Stimulated activated CD4-positive, alpha-beta T cell treated with anti-CD3 and anti-CD28 coated beads, Interleukin-4, amount 100 ng/mL, for 24 hours (primary cell): ENCODE measurements around the gene RNF141.

Source experiments
- DNase-seq: peaks from one replicate; pipeline ENCODE4 v3.0.0-alpha.2; 2020

Gene RNF141

DNA sequence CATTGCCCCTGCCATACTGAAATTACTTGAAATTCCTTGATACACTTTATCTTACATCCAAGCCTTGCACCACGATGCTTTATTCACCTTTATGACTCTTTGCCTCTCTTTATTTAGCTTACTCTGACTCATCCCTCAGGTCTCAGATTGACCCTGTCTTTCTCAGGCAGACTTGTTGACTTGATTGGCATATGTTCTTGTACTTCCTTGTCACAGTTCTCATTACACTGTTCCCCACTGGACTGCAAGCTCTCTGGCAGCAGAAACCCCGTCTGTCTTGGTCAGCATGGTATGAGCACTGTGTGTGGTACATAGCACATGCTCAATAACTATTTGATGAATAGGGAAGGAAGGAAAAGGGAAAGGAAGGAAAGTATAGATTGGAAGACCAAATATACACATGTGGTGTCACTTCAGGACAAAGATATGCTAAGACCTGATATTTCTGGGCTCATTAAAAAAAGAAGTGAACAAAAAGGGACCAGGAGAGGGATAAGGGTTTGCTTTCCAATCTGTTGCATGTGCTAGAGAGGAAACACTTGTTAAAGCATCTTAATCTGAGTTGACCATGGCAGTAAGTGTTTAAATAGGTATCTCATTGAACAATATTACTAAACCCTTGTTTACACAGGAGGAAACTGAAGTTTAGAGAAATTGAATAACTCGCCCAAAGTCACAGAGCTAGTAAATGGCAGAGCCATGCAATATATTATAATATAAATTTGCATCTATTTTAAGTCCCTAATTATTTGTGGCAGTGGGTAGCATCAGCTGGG is 20.2 kb upstream of the RNF141 start:
- no peak for DNase-seq

- DNase-seq = no peak
Measured at GRCh38 chr11:10558288-10558687, 17.3 kb upstream of the RNF141 start.

DNA sequence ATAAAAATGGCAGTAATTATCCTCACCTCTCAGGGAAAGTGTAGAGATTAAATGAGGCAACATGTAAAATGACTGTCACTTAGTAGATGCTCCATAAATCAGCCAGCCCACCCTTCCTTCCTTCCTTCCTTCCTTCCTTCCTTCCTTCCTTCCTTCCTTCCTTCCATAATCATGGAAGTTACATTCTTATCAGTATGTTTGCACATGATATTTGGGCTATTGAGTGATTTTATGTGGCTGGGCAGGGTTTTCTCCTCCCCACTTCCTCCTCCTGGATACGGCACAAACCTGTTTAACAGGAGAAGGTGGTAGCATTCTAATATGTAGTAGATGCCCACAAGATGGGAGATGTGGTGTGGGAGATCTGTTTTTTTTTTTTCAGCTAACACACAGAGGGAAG is 15.6 kb upstream of the RNF141 start:
- no peak for DNase-seq

DNA sequence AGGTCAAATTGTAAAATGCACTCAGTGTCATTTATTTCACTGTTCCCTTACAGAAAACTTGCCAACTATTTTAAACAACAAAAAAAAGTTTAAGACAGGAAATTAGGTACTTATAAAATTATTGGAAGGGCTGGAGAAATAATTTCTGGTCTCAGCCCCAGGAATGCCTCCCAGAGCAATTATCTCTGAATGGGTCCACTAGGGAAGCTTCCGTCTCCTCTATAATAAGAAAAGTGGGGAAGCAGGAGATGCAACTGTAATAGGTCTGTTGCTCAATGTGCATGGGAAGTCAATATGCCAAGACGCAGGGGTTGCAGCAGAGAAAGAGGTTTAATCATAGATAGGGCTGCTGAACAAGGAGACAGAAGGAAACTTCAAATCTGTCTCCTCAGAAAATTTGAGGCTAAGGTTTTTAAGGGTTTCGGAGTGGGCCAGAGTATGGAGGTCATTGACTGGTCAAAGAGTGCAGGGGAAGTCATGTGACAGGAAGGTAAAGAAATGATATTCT is 10.9 kb upstream of the RNF141 start:
- no peak for DNase-seq

GRCh38 chr11:10551290-10551592 is 10.3 kb upstream of the RNF141 start:
- DNase-seq = no peak

DNA sequence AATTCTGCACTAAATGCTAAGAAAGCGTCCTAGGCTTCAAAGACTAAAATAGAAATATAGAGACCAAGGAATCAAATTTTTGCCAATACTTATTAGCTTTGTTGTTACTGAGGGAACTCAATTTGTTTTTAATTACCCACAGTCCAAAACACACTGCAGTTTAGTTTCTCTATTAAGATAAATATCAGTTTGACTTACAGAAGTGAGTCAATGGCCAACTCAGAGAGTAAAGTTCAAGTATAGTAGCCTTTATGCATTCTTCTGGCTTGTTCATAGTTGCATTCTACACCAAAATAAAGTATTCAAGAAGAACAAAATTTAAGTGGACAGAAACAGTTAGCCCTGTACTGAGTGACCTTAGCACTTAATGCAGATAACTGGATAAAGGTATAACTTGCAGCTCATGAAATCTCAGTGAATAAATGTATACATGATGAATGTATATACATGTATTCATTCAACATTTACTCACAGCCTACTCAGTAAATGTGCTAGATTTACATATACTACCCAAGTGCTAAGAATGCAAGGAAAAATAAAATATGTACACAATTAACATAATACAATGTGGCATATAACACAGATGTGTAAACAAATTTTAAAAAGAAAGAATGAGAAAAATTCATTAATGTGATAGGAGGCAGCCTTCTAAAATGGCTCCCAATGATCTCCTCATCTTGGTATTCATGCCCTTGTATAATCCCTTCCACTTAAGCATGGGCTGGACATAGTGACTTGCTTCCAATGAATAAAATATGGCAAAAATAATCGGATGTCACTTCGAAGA is 9.7 kb upstream of the RNF141 start:
- no peak for DNase-seq

- DNase-seq = no peak
Measured at GRCh38 chr11:10544491-10545465, 3.8 kb upstream of the RNF141 start.

- no peak for DNase-seq
Measured at GRCh38 chr11:10543782-10544181, 2.8 kb upstream of the RNF141 start.

DNA sequence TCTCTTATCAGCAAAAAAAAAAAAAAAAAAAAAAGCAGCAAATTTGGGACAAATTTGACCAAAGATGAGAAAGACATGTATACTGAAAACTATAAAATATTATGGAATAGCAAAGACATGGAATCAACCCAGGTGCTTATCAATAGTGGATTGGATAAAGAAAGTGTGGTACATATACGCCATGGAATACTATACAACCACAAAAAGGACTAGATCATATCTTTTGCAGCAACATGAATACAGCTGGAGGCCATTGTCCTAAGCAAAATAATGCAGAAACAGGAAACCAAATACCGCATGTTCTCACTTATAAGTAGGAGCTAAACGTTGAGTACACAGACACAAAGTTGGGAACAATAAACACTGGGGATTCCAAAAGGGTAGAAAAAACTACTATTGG is 1.8 kb upstream of the RNF141 start:
- DNase-seq = no peak

DNA sequence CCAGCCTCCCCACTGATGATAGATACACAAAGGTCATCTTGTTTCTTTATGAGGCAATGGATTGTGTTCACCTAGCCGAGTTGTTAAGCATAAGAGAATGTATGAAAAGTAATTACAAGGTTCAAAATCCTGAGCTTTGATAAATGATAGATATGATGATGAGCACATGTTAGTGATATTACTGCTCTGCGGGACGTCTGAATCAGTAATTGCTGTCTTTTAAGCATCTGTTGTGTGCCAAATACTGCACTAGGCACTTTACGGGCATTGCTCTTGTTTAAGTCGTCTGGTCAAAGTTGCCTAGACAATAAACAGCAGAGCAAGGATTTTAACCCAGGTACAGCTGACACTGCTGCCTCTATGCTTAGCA is 559 bp upstream of the RNF141 start:
- no peak for DNase-seq

GRCh38 chr11:10540546-10540914 is 457 bp downstream of the RNF141 start:
- no peak for DNase-seq

DNA sequence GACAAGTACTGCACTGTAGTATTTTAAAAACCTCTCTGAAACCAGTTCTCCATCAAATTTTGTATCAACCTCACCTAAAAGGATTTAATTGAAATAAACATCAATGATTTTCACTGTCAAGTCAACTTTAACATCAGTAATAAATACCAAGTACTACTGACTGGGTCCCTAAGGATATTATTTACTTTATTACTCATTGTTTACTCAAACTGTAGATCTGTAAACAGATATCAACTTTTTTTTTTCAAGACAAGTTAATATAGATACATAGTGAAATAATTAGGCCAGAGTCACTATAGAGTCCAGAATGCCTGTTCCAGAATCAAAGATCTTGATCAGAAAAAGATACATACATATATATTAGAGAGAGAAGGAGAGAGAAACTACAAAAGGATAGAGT is 1.6 kb downstream of the RNF141 start:
- no peak for DNase-seq

DNA sequence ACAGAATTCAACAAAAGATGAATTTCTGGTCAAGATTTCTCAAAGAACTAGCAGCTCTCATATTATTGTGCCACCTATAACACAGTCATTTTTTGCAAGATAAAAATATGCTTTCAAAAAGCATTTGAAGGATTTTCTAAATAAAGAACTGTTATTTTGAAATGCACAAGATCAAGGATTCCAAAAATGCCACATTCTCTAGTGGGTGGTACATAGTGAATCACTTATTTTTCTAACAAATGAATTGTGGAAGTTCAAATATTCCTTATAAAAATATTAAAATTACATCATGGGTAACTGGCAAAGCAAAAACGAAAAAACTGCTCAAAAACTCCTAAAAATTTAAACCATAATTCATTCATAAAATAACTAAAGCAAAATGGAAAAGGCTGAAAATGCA is 2.1 kb downstream of the RNF141 start:
- DNase-seq = no peak

DNA sequence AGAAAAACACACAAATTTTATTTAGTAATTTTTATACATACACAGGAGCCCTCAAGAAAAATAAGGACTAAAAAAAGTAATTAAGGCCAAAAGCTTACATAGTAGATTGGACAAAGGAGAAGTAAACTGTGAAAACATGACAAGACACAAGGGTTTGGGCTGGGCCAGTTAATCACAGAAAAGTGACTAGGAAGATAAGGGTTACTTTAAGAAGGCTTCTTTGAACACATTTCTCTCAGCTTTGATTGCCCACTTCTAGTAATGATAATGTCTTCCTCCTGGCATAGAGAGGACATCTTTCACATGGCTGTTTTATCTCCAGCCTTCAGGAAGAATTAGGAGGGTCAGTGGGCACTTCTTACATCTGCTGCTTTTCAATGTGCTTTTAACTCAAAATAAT is 3.4 kb downstream of the RNF141 start:
- no peak for DNase-seq

DNA sequence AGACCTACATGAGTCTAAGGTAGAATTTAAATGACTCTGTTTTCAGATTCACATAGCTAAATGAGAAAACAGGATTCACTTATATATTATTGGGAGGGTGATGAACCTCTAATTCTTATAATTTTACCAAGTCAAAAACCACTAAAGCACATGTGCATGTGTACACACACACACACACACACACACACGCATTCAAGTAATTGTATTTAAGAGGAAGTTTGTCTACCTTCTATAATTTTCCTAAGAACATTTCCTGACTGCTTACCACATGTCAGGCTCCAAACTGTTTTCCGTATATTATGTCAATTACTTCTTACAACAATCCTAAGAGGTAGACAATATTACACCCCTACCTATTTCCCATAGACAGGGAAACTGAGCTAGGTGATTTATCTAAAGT is 6.7 kb downstream of the RNF141 start:
- DNase-seq = no peak

DNA sequence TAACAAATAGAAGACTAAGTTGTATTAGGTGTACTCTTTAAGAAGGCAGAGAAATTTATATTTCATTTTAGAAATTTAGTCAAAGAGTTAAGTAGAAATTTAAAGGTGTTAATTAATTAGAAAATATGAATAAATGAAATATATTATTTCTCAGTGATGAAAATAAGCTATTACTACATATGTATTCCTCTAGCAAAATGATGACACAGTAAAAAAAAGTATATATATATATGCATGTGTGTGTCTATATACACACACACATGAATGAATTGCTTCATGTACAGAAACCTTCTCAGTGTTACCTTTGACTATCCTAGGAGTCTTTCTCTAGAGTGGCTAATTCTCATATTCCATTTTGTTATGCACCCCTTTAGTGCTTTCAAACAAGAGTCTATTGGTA is 7.7 kb downstream of the RNF141 start:
- no peak for DNase-seq

GRCh38 chr11:10532526-10532925 is 8.5 kb downstream of the RNF141 start:
- no peak for DNase-seq

DNA sequence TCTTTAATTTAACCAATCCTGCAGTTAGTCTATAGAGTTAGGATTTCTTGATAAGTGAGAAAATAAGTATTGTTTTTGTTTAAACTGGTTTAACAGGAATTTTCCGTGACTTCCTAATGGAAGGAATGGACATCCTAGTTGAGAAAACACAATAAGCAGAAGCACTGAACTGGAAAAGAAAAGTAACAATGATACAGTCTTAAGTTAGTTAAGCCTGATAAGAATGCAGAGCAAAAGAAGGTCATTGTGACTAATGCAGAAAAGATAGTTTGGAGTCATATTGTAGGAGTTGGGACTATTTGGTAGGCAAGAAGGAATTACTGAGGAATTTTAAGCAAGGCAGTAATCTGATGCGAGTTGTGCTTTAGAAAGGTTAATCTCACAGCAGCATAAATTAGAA is 11.7 kb downstream of the RNF141 start:
- no peak for DNase-seq

DNA sequence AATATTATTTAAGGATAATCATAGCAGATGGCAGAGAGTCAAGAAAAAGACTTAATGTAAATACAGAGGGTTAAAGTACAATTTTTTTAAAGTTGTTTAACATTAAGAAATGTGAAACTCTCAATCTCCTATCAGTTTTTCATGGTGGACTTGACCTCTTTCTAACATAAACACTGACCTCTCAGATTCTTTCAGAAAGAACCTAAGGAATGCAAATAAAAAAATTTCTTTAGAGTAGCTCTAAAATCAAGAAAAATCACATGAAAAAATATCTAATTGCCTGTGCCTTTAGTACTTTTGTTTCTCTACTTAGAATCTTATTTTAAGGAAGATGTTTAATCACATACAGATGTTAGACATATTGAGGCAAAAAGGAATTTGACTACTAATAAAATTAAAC is 12.9 kb downstream of the RNF141 start:
- DNase-seq = no peak

GRCh38 chr11:10526974-10527918 is 13.7 kb downstream of the RNF141 start:
- DNase-seq = no peak

GRCh38 chr11:10524471-10524870 is 16.5 kb downstream of the RNF141 start:
- no peak for DNase-seq

DNA sequence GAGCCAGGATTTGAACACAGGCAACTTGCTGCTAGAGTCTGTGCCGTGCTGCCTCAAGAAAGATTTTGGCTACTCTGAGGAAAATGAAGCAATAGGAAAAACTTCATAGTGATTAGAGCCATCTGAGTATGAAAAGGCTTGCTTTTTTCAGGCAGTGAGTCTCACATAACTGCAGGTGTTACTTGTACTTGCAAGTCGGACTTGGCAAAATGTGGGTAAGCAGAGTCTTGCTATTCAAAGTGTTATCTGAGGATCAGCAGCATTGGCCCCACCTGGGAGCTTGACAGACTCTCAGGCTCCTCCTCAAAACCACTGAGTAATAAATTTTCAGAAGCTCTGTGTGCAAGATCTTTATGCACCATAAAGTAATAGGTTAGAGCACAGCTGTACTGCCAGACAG is 18.1 kb downstream of the RNF141 start:
- DNase-seq = no peak
